DND-41 (cell line): ENCODE data around the gene PCNA.

Source experiments
- ATAC-seq: fragments of 200-7000 bp; cut with Tn5 transposase; 3 replicates; pipeline ENCODE4 v1.9.1; 2021; ENCODE audit warnings: low read depth; ENCODE audit not compliant: insufficient read depth
- DNase-seq: peaks from one replicate; pipeline ENCODE4 v3.0.0-alpha.2; 2020
- H2AFZ ChIP-seq: 2 replicates; pipeline ENCODE4 v1.6.0; 2012; ENCODE audit warnings: low read depth, low read length
- H3K27ac ChIP-seq: 2 replicates; pipeline ENCODE4 v1.5.1; 2012; ENCODE audit warnings: low read length, inconsistent platforms
- H3K27me3 ChIP-seq: fragments of 200-600 bp; sonication (generic); 2 replicates; pipeline ENCODE4 v1.6.0; 2012; ENCODE audit warnings: low read length, mild to moderate bottlenecking, inconsistent platforms; ENCODE audit not compliant: insufficient read depth, poor library complexity
- H3K36me3 ChIP-seq: 2 replicates; pipeline ENCODE4 v1.5.1; 2012; ENCODE audit warnings: low read length, inconsistent platforms; ENCODE audit not compliant: insufficient read depth
- H3K4me1 ChIP-seq: 2 replicates; pipeline ENCODE4 v1.5.1; 2012; ENCODE audit warnings: mild to moderate bottlenecking, low read length; ENCODE audit not compliant: insufficient read depth
- H3K4me2 ChIP-seq: 2 replicates; pipeline ENCODE4 v1.6.0; 2012; ENCODE audit warnings: mild to moderate bottlenecking, moderate library complexity, low read length, inconsistent platforms; ENCODE audit not compliant: insufficient read depth
- H3K4me3 ChIP-seq, 2 experiments: fragments of 200-600 bp in 1 of 2; shearing (Covaris generic) in 1 of 2; 2 replicates each; pipeline ENCODE4 v1.5.1; 2012 to 2016; ENCODE audit warnings: inconsistent platforms in 2 of 2, low read length in 2 of 2, mild to moderate bottlenecking in 2 of 2, low read depth in 1 of 2, moderate library complexity in 1 of 2
- H3K79me2 ChIP-seq: 2 replicates; pipeline ENCODE4 v1.6.0; 2012; ENCODE audit warnings: low read length, inconsistent platforms; ENCODE audit not compliant: insufficient read depth
- H3K9ac ChIP-seq: 2 replicates; pipeline ENCODE4 v1.6.0; 2012; ENCODE audit warnings: low read depth, mild to moderate bottlenecking, inconsistent platforms, low read length, moderate library complexity
- H3K9me3 ChIP-seq: 2 replicates; pipeline ENCODE4 v1.5.1; 2012; ENCODE audit warnings: low read length, moderate library complexity, mild to moderate bottlenecking, inconsistent platforms; ENCODE audit not compliant: insufficient read depth, severe bottlenecking
- H4K20me1 ChIP-seq: 2 replicates; pipeline ENCODE4 v1.6.0; 2012; ENCODE audit warnings: low read length; ENCODE audit not compliant: insufficient read depth
- EZH2 ChIP-seq: IDR thresholded peaks from 3 replicates; pipeline ENCODE4 v1.6.1; 2012; ENCODE audit warnings: borderline replicate concordance, low read depth, mild to moderate bottlenecking, moderate library complexity, low read length, inconsistent platforms; ENCODE audit not compliant: severe bottlenecking
- TF ChIP-seq, protein P1 (sequence below): IDR thresholded peaks from 2 replicates; pipeline ENCODE4 v1.5.1; 2012; ENCODE audit warnings: borderline replicate concordance, low read length, moderate library complexity, mild to moderate bottlenecking; ENCODE audit not compliant: poor library complexity, severe bottlenecking; ENCODE audit errors: extremely low read depth

Gene PCNA

DNA sequence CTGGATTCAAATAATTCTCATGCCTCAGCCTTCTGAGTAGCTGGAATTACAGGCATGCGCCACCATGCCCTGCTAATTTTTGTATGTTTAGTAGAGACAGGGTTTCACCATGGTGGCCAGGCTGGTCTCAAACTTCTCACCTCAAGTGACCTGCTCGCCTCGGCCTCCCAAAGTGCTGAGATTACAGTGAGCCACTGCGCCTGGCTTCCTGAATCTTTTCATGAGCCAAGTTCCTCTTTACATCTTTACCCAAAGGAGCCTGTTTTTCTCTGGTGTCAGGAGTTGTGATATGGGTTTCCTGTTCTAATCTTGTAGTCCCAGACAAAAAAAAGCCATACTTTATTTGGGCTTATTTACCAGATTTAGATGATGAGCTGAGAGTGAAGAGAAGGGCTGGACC is 34.4 kb downstream of the PCNA start:
- H3K4me1 ChIP-seq: peaks cover 4% of the 10 kb centered on the region; the same call in 1 of the 2 replicates
- DNase-seq (no peak), ATAC-seq (no peak)
- H3K9ac ChIP-seq: no peak overlapping the region
- no peak for TF ChIP-seq EZH2
- TF ChIP-seq, protein P1, sequence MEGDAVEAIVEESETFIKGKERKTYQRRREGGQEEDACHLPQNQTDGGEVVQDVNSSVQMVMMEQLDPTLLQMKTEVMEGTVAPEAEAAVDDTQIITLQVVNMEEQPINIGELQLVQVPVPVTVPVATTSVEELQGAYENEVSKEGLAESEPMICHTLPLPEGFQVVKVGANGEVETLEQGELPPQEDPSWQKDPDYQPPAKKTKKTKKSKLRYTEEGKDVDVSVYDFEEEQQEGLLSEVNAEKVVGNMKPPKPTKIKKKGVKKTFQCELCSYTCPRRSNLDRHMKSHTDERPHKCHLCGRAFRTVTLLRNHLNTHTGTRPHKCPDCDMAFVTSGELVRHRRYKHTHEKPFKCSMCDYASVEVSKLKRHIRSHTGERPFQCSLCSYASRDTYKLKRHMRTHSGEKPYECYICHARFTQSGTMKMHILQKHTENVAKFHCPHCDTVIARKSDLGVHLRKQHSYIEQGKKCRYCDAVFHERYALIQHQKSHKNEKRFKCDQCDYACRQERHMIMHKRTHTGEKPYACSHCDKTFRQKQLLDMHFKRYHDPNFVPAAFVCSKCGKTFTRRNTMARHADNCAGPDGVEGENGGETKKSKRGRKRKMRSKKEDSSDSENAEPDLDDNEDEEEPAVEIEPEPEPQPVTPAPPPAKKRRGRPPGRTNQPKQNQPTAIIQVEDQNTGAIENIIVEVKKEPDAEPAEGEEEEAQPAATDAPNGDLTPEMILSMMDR: no peak
- H3K36me3 ChIP-seq: peaks cover 3% of the 10 kb centered on the region; the same call in 1 of the 2 replicates
- H3K79me2 ChIP-seq: no peaks in the 10 kb centered on the region
- no peaks in the 10 kb centered on the region for H4K20me1 ChIP-seq
- no peak overlapping the region for H2AFZ ChIP-seq
- no peak overlapping the region for H3K27ac ChIP-seq
- no peak overlapping the region for H3K4me3 ChIP-seq
- H3K9me3 ChIP-seq: no peaks in the 10 kb centered on the region
- no peak overlapping the region for H3K4me2 ChIP-seq
- no peaks in the 10 kb centered on the region for H3K27me3 ChIP-seq

DNA sequence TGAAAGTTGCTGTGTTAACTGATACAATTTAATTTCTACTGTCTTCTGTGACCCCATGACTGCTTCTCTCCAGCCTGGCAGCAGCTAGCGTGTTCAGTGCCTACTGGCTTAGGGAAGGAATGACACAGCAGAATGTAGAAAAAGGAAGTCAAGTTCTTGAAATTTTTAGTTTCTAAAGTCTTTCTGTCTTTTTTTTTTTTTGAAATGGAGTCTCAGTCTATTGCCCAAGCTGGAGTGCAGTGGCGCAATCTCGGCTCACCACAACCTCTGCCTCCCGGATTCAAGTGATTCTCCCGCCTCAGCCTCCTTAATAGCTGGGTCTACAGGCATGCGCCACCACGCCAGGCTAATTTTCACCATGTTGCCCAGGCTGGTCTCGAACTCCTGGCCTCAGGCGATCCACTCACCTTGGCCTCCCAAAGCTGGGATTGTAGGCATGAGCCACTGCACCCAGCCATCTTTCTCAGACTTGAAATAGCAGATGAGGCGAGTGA is 39.3 kb downstream of the PCNA start:
- H3K27me3 ChIP-seq: no peaks in the 10 kb centered on the region
- H3K36me3 ChIP-seq: no peaks in the 10 kb centered on the region
- no peaks in the 10 kb centered on the region for H4K20me1 ChIP-seq
- H3K9me3 ChIP-seq: no peaks in the 10 kb centered on the region
- DNase-seq: no peak
- no peak overlapping the region for H3K4me3 ChIP-seq
- 0 out of 2 replicates have a peak overlapping the region, but pooled peaks have one; percentile 1 for H3K9ac ChIP-seq
- peaks cover 30% of the 10 kb centered on the region for H3K4me1 ChIP-seq
- ATAC-seq: no peak
- no peak for TF ChIP-seq EZH2
- TF ChIP-seq, protein P1: no peak
- H2AFZ ChIP-seq: peak overlapping the region; percentile 40; the same call in 1 of the 2 replicates
- H3K4me2 ChIP-seq: no peak overlapping the region
- no peak overlapping the region for H3K27ac ChIP-seq
- H3K79me2 ChIP-seq: no peaks in the 10 kb centered on the region

DNA sequence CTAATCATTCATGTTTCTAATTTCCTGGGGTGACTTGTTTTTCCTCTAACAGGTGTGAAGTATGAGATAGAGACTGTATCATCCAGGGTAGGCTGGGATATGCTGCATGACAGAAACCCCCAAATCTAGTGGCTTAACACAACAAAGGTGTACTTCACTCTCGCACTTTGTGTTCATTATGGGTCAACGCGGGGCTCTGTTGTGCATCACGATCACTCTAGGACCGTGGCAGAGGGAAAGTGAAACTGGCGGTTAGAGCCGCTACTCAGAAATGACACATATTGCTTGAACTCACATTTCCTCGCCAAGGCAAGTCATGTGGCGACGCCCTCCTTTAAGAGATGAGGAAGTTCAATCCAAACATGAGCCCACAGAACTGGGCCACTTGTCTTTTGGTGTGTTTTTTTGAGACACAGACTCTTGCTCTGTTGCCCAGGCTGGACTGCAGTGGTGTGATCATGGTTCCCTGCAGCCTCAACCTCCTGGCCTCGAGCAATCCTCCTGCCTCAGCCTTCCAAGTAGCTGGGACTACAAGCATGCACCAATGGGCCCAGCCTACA is 41.3 kb downstream of the PCNA start:
- peak; percentile 87 for DNase-seq

More for the DNA sequence above, 41.3 kb downstream of the PCNA start:
- H2AFZ ChIP-seq: peak overlapping the region; percentile 94
- peak overlapping the region; percentile 64 for H3K4me2 ChIP-seq
- peaks cover 30% of the 10 kb centered on the region for H3K4me1 ChIP-seq
- H4K20me1 ChIP-seq: no peaks in the 10 kb centered on the region
- peak overlapping the region; percentile 54 for H3K9ac ChIP-seq
- peak overlapping the region; percentile 94 for H3K27ac ChIP-seq
- ATAC-seq: peak; percentile 97
- H3K79me2 ChIP-seq: no peaks in the 10 kb centered on the region
- H3K36me3 ChIP-seq: no peaks in the 10 kb centered on the region
- TF ChIP-seq, protein P1: no peak
- TF ChIP-seq EZH2: no peak
- H3K9me3 ChIP-seq: no peaks in the 10 kb centered on the region
- H3K27me3 ChIP-seq: no peaks in the 10 kb centered on the region
- H3K4me3 ChIP-seq: peak overlapping the region in 1 of 2 experiments; percentile 51; a peak in 2 of 4 replicates
